Measurements from ENCODE around the gene BICD2.

The BICD2 gene

GRCh38 chr9:92713528-92713927 lies 51.1 kb downstream of the BICD2 start:
- Histone ChIP-seq H3K27ac (replicated peaks; ENCODE audit: low read length) (no peak overlapping the region), H3K4me3 (ENCODE audit: low read length in 2 of 2) (no peak overlapping the region), H3K36me3 (replicated peaks in 1 of 2; ENCODE audit: control insufficient read depth in 2 of 2, insufficient read depth in 2 of 2, low read length in 2 of 2) (peaks cover 52 to 96% of the 10 kb centered on the region in 2 donors), H2BK15ac (ENCODE audit: low read length) (no peak overlapping the region), H4K8ac (ENCODE audit: low read depth, low read length) (no peak overlapping the region), H3K79me1 (ENCODE audit: low read depth, low read length) (no peaks in the 10 kb centered on the region), H3K14ac (ENCODE audit: low read length) (no peak overlapping the region), H2BK12ac (ENCODE audit: low read length) (no peak overlapping the region), H2BK5ac (ENCODE audit: low read length) (peak overlapping the region; percentile 34), H2BK120ac (ENCODE audit: low read depth, low read length) (no peak overlapping the region), H3K4me1 (ENCODE audit: control insufficient read depth in 2 of 2, insufficient read depth in 1 of 2, low read depth in 1 of 2, low read length in 2 of 2) (no peaks in the 10 kb centered on the region), H3K9ac (ENCODE audit: low read depth, low read length, poor library complexity) (no peak overlapping the region), H2AK5ac (ENCODE audit: low read depth, low read length) (no peak overlapping the region), H3K9me3 (replicated peaks in 1 of 2; ENCODE audit: control insufficient read depth in 2 of 2, insufficient read depth in 1 of 2, low read depth in 1 of 2, low read length in 2 of 2) (no peaks in the 10 kb centered on the region), H2AFZ (ENCODE audit: low read length) (no peak overlapping the region), H3K4me2 (ENCODE audit: insufficient read depth, low read length, poor library complexity, severe bottlenecking) (no peak overlapping the region), H4K91ac (ENCODE audit: low read depth, low read length, poor library complexity) (no peak overlapping the region), H3K23ac (ENCODE audit: low read depth, low read length, poor library complexity) (no peak overlapping the region), H3K4ac (ENCODE audit: low read length) (no peak overlapping the region), H3K18ac (ENCODE audit: low read length) (no peak overlapping the region), H3K27me3 (ENCODE audit: control insufficient read depth in 3 of 3, insufficient read depth in 3 of 3, low read depth in 1 of 3, low read length in 3 of 3) (no peaks in the 10 kb centered on the region)
- no peak for DNase-seq (ENCODE audit: low spot score)
- no CpG with 5 or more reads among the region's 15 CpGs for WGBS, 2 donors (ENCODE audit: extremely low coverage in 2 of 2, insufficient read length in 2 of 2, insufficient replicate concordance in 1 of 2)

GRCh38 chr9:92712767-92713166 lies 51.9 kb downstream of the BICD2 start:
- WGBS, 2 donors (ENCODE audit: extremely low coverage in 2 of 2, insufficient read length in 2 of 2, insufficient replicate concordance in 1 of 2), result no CpG with 5 or more reads among the region's 15 CpGs
- Histone ChIP-seq H2BK12ac (ENCODE audit: low read length) (no peak overlapping the region), H3K27ac (replicated peaks; ENCODE audit: low read length) (no peak overlapping the region), H3K4me2 (ENCODE audit: insufficient read depth, low read length, poor library complexity, severe bottlenecking) (no peak overlapping the region), H4K8ac (ENCODE audit: low read depth, low read length) (no peak overlapping the region), H2AK5ac (ENCODE audit: low read depth, low read length) (no peak overlapping the region), H3K9me3 (replicated peaks in 1 of 2; ENCODE audit: control insufficient read depth in 2 of 2, insufficient read depth in 1 of 2, low read depth in 1 of 2, low read length in 2 of 2) (no peaks in the 10 kb centered on the region), H2BK120ac (ENCODE audit: low read depth, low read length) (no peak overlapping the region), H3K36me3 (replicated peaks in 1 of 2; ENCODE audit: control insufficient read depth in 2 of 2, insufficient read depth in 2 of 2, low read length in 2 of 2) (peaks cover 46 to 89% of the 10 kb centered on the region in 2 donors), H3K14ac (ENCODE audit: low read length) (no peak overlapping the region), H3K23ac (ENCODE audit: low read depth, low read length, poor library complexity) (no peak overlapping the region), H2BK5ac (ENCODE audit: low read length) (no peak overlapping the region), H3K4me3 (ENCODE audit: low read length in 2 of 2) (no peak overlapping the region), H3K79me1 (ENCODE audit: low read depth, low read length) (no peaks in the 10 kb centered on the region), H3K18ac (ENCODE audit: low read length) (no peak overlapping the region), H2AFZ (ENCODE audit: low read length) (no peak overlapping the region), H3K27me3 (ENCODE audit: control insufficient read depth in 3 of 3, insufficient read depth in 3 of 3, low read depth in 1 of 3, low read length in 3 of 3) (no peaks in the 10 kb centered on the region), H3K9ac (ENCODE audit: low read depth, low read length, poor library complexity) (no peak overlapping the region), H3K4ac (ENCODE audit: low read length) (no peak overlapping the region), H3K4me1 (ENCODE audit: control insufficient read depth in 2 of 2, insufficient read depth in 1 of 2, low read depth in 1 of 2, low read length in 2 of 2) (no peaks in the 10 kb centered on the region), H4K91ac (ENCODE audit: low read depth, low read length, poor library complexity) (no peak overlapping the region), H2BK15ac (ENCODE audit: low read length) (no peak overlapping the region)
- no peak for DNase-seq (ENCODE audit: low spot score)

GRCh38 chr9:92711844-92712243 lies 52.8 kb downstream of the BICD2 start:
- no CpG with 5 or more reads among the region's 6 CpGs for WGBS, 2 donors (ENCODE audit: extremely low coverage in 2 of 2, insufficient read length in 2 of 2, insufficient replicate concordance in 1 of 2)

GRCh38 chr9:92711146-92711545 lies 53.5 kb downstream of the BICD2 start:
- Histone ChIP-seq H2BK15ac (ENCODE audit: low read length) (no peak overlapping the region), H3K14ac (ENCODE audit: low read length) (no peak overlapping the region), H3K4me1 (ENCODE audit: control insufficient read depth in 2 of 2, insufficient read depth in 1 of 2, low read depth in 1 of 2, low read length in 2 of 2) (no peaks in the 10 kb centered on the region), H3K4me2 (ENCODE audit: insufficient read depth, low read length, poor library complexity, severe bottlenecking) (no peak overlapping the region), H2BK120ac (ENCODE audit: low read depth, low read length) (no peak overlapping the region), H4K8ac (ENCODE audit: low read depth, low read length) (no peak overlapping the region), H3K27me3 (ENCODE audit: control insufficient read depth in 3 of 3, insufficient read depth in 3 of 3, low read depth in 1 of 3, low read length in 3 of 3) (no peaks in the 10 kb centered on the region), H3K36me3 (replicated peaks in 1 of 2; ENCODE audit: control insufficient read depth in 2 of 2, insufficient read depth in 2 of 2, low read length in 2 of 2) (peaks cover 34 to 73% of the 10 kb centered on the region in 2 donors), H3K27ac (replicated peaks; ENCODE audit: low read length) (no peak overlapping the region), H2BK12ac (ENCODE audit: low read length) (no peak overlapping the region), H3K9me3 (replicated peaks in 1 of 2; ENCODE audit: control insufficient read depth in 2 of 2, insufficient read depth in 1 of 2, low read depth in 1 of 2, low read length in 2 of 2) (no peaks in the 10 kb centered on the region), H2BK5ac (ENCODE audit: low read length) (no peak overlapping the region), H3K23ac (ENCODE audit: low read depth, low read length, poor library complexity) (no peak overlapping the region), H3K79me1 (ENCODE audit: low read depth, low read length) (no peaks in the 10 kb centered on the region), H4K91ac (ENCODE audit: low read depth, low read length, poor library complexity) (no peak overlapping the region), H3K4ac (ENCODE audit: low read length) (no peak overlapping the region), H3K18ac (ENCODE audit: low read length) (no peak overlapping the region), H3K4me3 (ENCODE audit: low read length in 2 of 2) (no peak overlapping the region), H2AFZ (ENCODE audit: low read length) (no peak overlapping the region), H3K9ac (ENCODE audit: low read depth, low read length, poor library complexity) (no peak overlapping the region), H2AK5ac (ENCODE audit: low read depth, low read length) (no peak overlapping the region)
- no CpG with 5 or more reads among the region's 2 CpGs for WGBS, 2 donors (ENCODE audit: extremely low coverage in 2 of 2, insufficient read length in 2 of 2, insufficient replicate concordance in 1 of 2)
- no peak for DNase-seq (ENCODE audit: low spot score)

More at GRCh38 chr9:92711844-92712243, 52.8 kb downstream of the BICD2 start:
- Histone ChIP-seq H3K4me2 (ENCODE audit: insufficient read depth, low read length, poor library complexity, severe bottlenecking) (no peak overlapping the region), H4K8ac (ENCODE audit: low read depth, low read length) (no peak overlapping the region), H3K9me3 (replicated peaks in 1 of 2; ENCODE audit: control insufficient read depth in 2 of 2, insufficient read depth in 1 of 2, low read depth in 1 of 2, low read length in 2 of 2) (no peaks in the 10 kb centered on the region), H3K14ac (ENCODE audit: low read length) (no peak overlapping the region), H2BK12ac (ENCODE audit: low read length) (no peak overlapping the region), H2BK5ac (ENCODE audit: low read length) (no peak overlapping the region), H3K23ac (ENCODE audit: low read depth, low read length, poor library complexity) (no peak overlapping the region), H3K9ac (ENCODE audit: low read depth, low read length, poor library complexity) (no peak overlapping the region), H3K4ac (ENCODE audit: low read length) (no peak overlapping the region), H3K4me3 (ENCODE audit: low read length in 2 of 2) (no peak overlapping the region), H4K91ac (ENCODE audit: low read depth, low read length, poor library complexity) (no peak overlapping the region), H3K4me1 (ENCODE audit: control insufficient read depth in 2 of 2, insufficient read depth in 1 of 2, low read depth in 1 of 2, low read length in 2 of 2) (no peaks in the 10 kb centered on the region), H2AK5ac (ENCODE audit: low read depth, low read length) (no peak overlapping the region), H3K36me3 (replicated peaks in 1 of 2; ENCODE audit: control insufficient read depth in 2 of 2, insufficient read depth in 2 of 2, low read length in 2 of 2) (peaks cover 37 to 80% of the 10 kb centered on the region in 2 donors), H3K27me3 (ENCODE audit: control insufficient read depth in 3 of 3, insufficient read depth in 3 of 3, low read depth in 1 of 3, low read length in 3 of 3) (no peaks in the 10 kb centered on the region), H3K79me1 (ENCODE audit: low read depth, low read length) (no peaks in the 10 kb centered on the region), H2AFZ (ENCODE audit: low read length) (no peak overlapping the region), H3K27ac (replicated peaks; ENCODE audit: low read length) (no peak overlapping the region), H3K18ac (ENCODE audit: low read length) (no peak overlapping the region), H2BK120ac (ENCODE audit: low read depth, low read length) (no peak overlapping the region), H2BK15ac (ENCODE audit: low read length) (no peak overlapping the region)
- no peak for DNase-seq (ENCODE audit: low spot score)

All from neuronal stem cell (in vitro differentiated cells).